Mucosa of stomach (tissue), 1 donor: ENCODE measurements around the gene BEGAIN.

Source experiments
- H3K27me3 ChIP-seq: one replicate; pipeline ENCODE4 v1.7.0; 2013; ENCODE audit warnings: mild to moderate bottlenecking, low read length; ENCODE audit not compliant: control insufficient read depth, insufficient read depth
- H3K36me3 ChIP-seq: one replicate; pipeline ENCODE4 v1.7.0; 2013; ENCODE audit warnings: low read length; ENCODE audit not compliant: control insufficient read depth, insufficient read depth
- H3K4me1 ChIP-seq: one replicate; pipeline ENCODE4 v1.7.0; 2013; ENCODE audit warnings: mild to moderate bottlenecking, low read length; ENCODE audit not compliant: control insufficient read depth, insufficient read depth
- H3K4me3 ChIP-seq: one replicate; pipeline ENCODE4 v1.7.0; 2013; ENCODE audit warnings: low read length
- H3K9ac ChIP-seq: one replicate; pipeline ENCODE4 v1.7.0; 2013; ENCODE audit warnings: mild to moderate bottlenecking, low read length, moderate library complexity
- H3K9me3 ChIP-seq: one replicate; pipeline ENCODE4 v1.7.0; 2013; ENCODE audit warnings: mild to moderate bottlenecking, low read length, moderate library complexity; ENCODE audit not compliant: control insufficient read depth
- donor health status: Pancreatic carcinoma.

The BEGAIN gene

GRCh38 chr14:100621806-100622205, 34.6 kb upstream of the BEGAIN start:
- no peak overlapping the region for H3K4me3 ChIP-seq
- no peaks in the 10 kb centered on the region for H3K4me1 ChIP-seq
- H3K9me3 ChIP-seq: no peaks in the 10 kb centered on the region
- H3K27me3 ChIP-seq: peaks cover 44% of the 10 kb centered on the region
- no peak overlapping the region for H3K9ac ChIP-seq
- no peaks in the 10 kb centered on the region for H3K36me3 ChIP-seq

- Histone ChIP-seq H3K4me3 (no peak overlapping the region), H3K9ac (no peak overlapping the region), H3K36me3 (no peaks in the 10 kb centered on the region), H3K4me1 (no peaks in the 10 kb centered on the region), H3K9me3 (no peaks in the 10 kb centered on the region), H3K27me3 (peaks cover 46% of the 10 kb centered on the region)
Measured at GRCh38 chr14:100620255-100621100, 33.3 kb upstream of the BEGAIN start.

- Histone ChIP-seq H3K4me1 (no peaks in the 10 kb centered on the region), H3K9ac (no peak overlapping the region), H3K27me3 (peaks cover 45% of the 10 kb centered on the region), H3K4me3 (no peak overlapping the region), H3K36me3 (no peaks in the 10 kb centered on the region), H3K9me3 (no peaks in the 10 kb centered on the region)
Measured at GRCh38 chr14:100619396-100620254, 32.4 kb upstream of the BEGAIN start.

GRCh38 chr14:100618763-100619320, 31.6 kb upstream of the BEGAIN start:
- H3K27me3 ChIP-seq: peaks cover 37% of the 10 kb centered on the region
- H3K4me1 ChIP-seq: no peaks in the 10 kb centered on the region
- H3K9ac ChIP-seq: no peak overlapping the region
- no peaks in the 10 kb centered on the region for H3K36me3 ChIP-seq
- no peaks in the 10 kb centered on the region for H3K9me3 ChIP-seq
- no peak overlapping the region for H3K4me3 ChIP-seq

DNA sequence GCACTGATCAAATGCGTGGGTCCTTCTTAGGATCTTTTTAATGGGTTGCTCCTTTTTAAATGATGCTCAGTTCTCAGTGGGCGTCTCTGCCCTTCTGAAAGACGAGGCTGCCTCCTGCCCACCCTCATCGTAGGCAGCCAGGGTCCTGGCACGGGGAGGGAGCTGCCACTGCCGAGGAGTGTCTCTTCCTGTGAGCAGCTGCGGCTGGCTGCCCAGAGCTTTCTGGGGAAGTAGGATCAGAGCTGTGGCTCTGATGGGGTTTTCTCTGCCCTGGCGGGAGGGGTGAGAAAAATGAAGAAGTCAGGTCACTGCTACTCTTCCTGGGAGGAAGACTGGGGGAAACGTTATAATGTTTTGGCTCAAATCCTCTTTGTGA, 31.1 kb upstream of the BEGAIN start:
- Histone ChIP-seq H3K9me3 (no peaks in the 10 kb centered on the region), H3K4me1 (no peaks in the 10 kb centered on the region), H3K27me3 (peaks cover 38% of the 10 kb centered on the region), H3K4me3 (no peak overlapping the region), H3K9ac (no peak overlapping the region), H3K36me3 (no peaks in the 10 kb centered on the region)

DNA sequence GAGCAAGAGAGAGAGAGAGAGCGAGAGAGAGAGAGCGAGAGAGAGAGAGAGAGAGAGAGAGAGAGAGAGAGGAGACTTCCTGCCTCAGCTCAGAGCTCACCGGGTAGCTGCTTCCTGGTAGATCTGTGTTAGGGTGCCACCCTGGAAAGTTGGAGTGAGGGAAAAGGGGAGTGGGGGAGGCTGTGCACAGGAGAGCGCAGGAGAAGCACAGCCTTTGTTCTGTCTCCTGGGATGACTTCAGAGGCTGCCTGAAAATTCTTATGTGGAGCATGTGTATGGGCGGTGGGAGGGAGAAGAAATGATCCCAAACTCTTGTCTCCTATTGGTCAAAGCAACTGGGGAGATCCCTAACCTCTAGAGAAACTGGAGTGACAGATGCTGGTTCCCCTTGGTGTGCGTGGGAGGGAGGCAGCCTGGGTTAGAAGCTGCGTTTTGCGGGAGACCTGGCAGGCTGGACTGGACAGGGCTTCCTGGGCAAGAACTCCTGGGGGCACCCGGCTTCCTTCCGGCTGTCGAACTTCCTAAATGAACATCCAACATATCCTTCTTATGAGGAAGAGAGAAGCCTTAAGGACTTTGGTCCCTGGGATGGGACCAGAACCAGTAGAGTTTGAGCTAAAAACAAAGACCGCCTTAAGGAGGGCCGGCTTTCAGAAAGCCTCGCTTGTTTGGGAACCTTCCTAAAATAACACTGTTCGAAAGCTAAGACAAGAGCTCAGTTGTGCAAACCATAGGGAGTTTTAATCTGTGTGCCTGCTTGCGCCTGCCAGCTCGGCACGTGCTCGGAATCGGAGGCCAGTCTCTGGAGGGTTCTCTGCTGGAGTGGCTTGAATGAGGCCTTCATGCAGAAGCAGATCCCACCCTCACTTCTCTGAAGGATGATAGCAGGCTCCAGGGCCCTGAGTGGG, 30.4 kb upstream of the BEGAIN start:
- H3K36me3 ChIP-seq: no peaks in the 10 kb centered on the region
- peaks cover 40% of the 10 kb centered on the region for H3K27me3 ChIP-seq
- no peak overlapping the region for H3K4me3 ChIP-seq
- H3K9me3 ChIP-seq: no peaks in the 10 kb centered on the region
- no peaks in the 10 kb centered on the region for H3K4me1 ChIP-seq
- no peak overlapping the region for H3K9ac ChIP-seq

- Histone ChIP-seq H3K27me3 (peaks cover 40% of the 10 kb centered on the region), H3K36me3 (no peaks in the 10 kb centered on the region), H3K9me3 (no peaks in the 10 kb centered on the region), H3K4me3 (no peak overlapping the region), H3K4me1 (no peaks in the 10 kb centered on the region), H3K9ac (no peak overlapping the region)
Measured at GRCh38 chr14:100616854-100617409, 29.7 kb upstream of the BEGAIN start.

DNA sequence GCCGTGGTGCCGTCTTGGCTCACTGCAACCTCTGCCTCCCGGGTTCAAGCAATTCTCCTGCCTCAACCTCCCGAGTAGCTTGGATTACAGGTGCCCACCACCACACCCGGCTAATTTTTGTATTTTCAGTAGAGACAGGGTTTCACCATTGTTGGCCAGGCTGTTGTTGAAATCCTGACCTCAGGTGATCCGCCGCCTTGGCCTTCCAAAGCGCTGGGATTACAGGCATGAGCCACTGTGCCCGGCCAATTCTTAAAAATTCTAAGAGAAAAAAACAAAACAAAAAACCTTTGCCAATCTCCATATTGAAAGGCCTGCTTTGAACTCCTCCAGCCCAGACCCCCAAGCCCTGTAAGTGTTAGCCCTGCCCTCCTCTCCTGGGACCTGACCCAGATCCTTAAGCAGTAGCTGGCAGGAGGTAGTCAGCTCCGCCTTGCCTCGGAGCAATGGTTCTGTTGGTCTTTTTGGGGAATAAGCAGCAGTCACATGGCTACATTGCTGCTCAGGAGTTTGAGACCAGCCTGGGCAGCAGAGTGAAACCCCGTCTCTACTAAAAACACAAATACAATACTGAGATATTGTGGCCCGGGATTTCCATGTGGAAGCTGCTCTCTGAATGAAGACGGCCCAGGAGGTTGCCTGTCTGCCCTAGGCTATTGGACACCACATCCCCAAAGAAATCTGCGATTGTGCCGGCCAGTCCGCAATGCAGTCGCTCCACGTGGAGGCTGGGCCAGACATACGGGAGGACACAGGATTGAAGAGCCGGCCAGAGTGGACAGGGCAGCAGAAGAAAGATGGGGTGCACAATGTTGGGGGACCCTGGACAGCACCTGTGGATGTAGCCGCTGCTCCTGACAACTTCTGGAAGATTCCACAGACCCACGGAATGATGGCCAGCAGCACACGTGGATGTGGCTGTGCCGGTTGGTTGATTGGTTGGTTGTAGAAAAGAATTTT, 28.8 kb upstream of the BEGAIN start:
- Histone ChIP-seq H3K27me3 (peaks cover 37% of the 10 kb centered on the region), H3K4me1 (no peaks in the 10 kb centered on the region), H3K9me3 (no peaks in the 10 kb centered on the region), H3K4me3 (no peak overlapping the region), H3K36me3 (no peaks in the 10 kb centered on the region), H3K9ac (no peak overlapping the region)

- Histone ChIP-seq H3K27me3 (peaks cover 39% of the 10 kb centered on the region), H3K4me3 (no peak overlapping the region), H3K9me3 (no peaks in the 10 kb centered on the region), H3K36me3 (no peaks in the 10 kb centered on the region), H3K4me1 (no peaks in the 10 kb centered on the region), H3K9ac (no peak overlapping the region)
Measured at GRCh38 chr14:100614803-100615202, 27.6 kb upstream of the BEGAIN start.

DNA sequence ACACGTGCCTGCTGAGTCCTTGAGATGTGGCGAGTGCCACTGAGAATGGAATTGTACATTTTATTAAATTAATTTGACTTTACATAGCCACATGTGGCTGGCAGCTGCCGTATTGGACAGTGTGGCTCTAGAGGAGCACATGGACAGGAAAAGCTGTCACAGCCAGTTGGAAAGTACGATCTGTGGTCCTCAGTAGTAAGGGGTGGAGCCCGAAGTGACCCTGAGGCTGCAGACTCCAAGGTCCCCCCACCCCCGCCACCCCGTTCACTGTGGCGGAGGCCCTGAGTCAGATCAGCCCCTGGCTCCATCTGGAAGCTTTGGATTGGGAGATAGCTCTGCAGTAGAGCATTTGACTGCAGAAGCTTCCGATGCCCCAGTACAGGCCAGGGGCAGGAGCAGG, 25.8 kb upstream of the BEGAIN start:
- Histone ChIP-seq H3K9ac (no peak overlapping the region), H3K9me3 (no peaks in the 10 kb centered on the region), H3K36me3 (no peaks in the 10 kb centered on the region), H3K4me3 (no peak overlapping the region), H3K27me3 (peaks cover 24% of the 10 kb centered on the region), H3K4me1 (no peaks in the 10 kb centered on the region)
